PC-9 (cell line): ENCODE measurements around the gene ERGIC1.

Experiments used
- EZH2 ChIP-seq: fragments of 200-600 bp; sonication (generic); IDR thresholded peaks from 2 replicates; pipeline ENCODE4 v1.8.0; 2017; ENCODE audit warnings: antibody characterized with exemption, low read depth
- TF ChIP-seq, protein P1 (sequence below): fragments of 200-600 bp; sonication (generic); conservative IDR thresholded peaks from 2 replicates; pipeline ENCODE4 v1.6.1; 2017; ENCODE audit warnings: mixed run types, antibody characterized with exemption, mild to moderate bottlenecking, moderate library complexity

DNA sequence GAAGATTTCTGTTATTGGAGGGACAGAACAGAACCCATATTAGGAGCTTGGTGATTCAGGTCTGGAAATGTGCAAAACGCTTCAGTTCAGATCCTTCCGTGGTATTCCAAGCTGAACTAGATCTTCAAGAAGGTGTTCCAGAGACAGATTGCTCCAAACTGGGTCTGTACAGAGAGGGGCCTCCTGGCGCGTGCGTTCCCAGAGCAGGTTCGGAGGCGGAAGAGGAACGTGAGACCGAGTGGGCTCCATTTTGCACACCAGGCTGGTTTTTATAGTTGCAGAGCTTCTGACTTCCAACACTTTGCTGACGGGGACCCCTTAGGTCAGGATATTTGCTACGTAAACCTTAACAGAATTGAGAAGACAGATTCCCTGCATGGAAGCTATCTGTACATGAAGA, 108.5 kb downstream of the ERGIC1 start:
- TF ChIP-seq, protein P1, sequence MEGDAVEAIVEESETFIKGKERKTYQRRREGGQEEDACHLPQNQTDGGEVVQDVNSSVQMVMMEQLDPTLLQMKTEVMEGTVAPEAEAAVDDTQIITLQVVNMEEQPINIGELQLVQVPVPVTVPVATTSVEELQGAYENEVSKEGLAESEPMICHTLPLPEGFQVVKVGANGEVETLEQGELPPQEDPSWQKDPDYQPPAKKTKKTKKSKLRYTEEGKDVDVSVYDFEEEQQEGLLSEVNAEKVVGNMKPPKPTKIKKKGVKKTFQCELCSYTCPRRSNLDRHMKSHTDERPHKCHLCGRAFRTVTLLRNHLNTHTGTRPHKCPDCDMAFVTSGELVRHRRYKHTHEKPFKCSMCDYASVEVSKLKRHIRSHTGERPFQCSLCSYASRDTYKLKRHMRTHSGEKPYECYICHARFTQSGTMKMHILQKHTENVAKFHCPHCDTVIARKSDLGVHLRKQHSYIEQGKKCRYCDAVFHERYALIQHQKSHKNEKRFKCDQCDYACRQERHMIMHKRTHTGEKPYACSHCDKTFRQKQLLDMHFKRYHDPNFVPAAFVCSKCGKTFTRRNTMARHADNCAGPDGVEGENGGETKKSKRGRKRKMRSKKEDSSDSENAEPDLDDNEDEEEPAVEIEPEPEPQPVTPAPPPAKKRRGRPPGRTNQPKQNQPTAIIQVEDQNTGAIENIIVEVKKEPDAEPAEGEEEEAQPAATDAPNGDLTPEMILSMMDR = no peak
- TF ChIP-seq EZH2 = no peak
